HG03135 (cell line): ENCODE measurements around the gene PABPN1L.

Experiments
- ATAC-seq: cut with Tn5 transposase; IDR thresholded peaks from one replicate; pipeline ENCODE4 v1.9.1; 2021; ENCODE audit warnings: mild to moderate bottlenecking, moderate library complexity; ENCODE audit not compliant: unreplicated experiment

The PABPN1L gene

GRCh38 chr16:88884569-88885271, 18.3 kb upstream of the PABPN1L start:
- no peak for ATAC-seq

GRCh38 chr16:88883946-88884345, 17.5 kb upstream of the PABPN1L start:
- ATAC-seq = no peak

GRCh38 chr16:88883117-88883895, 16.8 kb upstream of the PABPN1L start:
- no peak for ATAC-seq

GRCh38 chr16:88882358-88883030, 16.0 kb upstream of the PABPN1L start:
- no peak for ATAC-seq

- no peak for ATAC-seq
These were observed 15.4 kb upstream of the PABPN1L start for GRCh38 chr16:88881675-88882357.

GRCh38 chr16:88881007-88881615, 14.7 kb upstream of the PABPN1L start:
- ATAC-seq = no peak

- no peak for ATAC-seq
These were observed 14.0 kb upstream of the PABPN1L start for GRCh38 chr16:88880226-88881006.

- no peak for ATAC-seq
These were observed 13.3 kb upstream of the PABPN1L start for GRCh38 chr16:88879788-88880055.

- no peak for ATAC-seq
These were observed 12.7 kb upstream of the PABPN1L start for GRCh38 chr16:88878967-88879787.

GRCh38 chr16:88878356-88878755, 11.9 kb upstream of the PABPN1L start:
- no peak for ATAC-seq

- no peak for ATAC-seq
These were observed 11.3 kb upstream of the PABPN1L start for GRCh38 chr16:88877564-88878289.

GRCh38 chr16:88876942-88877526, 10.6 kb upstream of the PABPN1L start:
- no peak for ATAC-seq

- no peak for ATAC-seq
These were observed 9.3 kb upstream of the PABPN1L start for GRCh38 chr16:88875703-88876234.

GRCh38 chr16:88874938-88875599, 8.6 kb upstream of the PABPN1L start:
- ATAC-seq = no peak

- no peak for ATAC-seq
These were observed 6.3 kb upstream of the PABPN1L start for GRCh38 chr16:88872650-88873331.

GRCh38 chr16:88871730-88872416, 5.4 kb upstream of the PABPN1L start:
- ATAC-seq = no peak

GRCh38 chr16:88871349-88871702, 4.9 kb upstream of the PABPN1L start:
- ATAC-seq = no peak
